HCT116 (cell line): ENCODE measurements around the gene HNRNPH1. TPM values are rescaled to one million over a fixed set of nuclear protein-coding genes. Genes with fewer than 3 reads are reported as not detected.

ENCODE experiments used
- ATAC-seq: fragments of 200-7000 bp; cut with Tn5 transposase; 2 replicates; pipeline ENCODE4 v1.9.1; 2020; ENCODE audit warnings: mild to moderate bottlenecking, moderate library complexity
- BruUV-seq: library from RNA; stranded (reverse); fragments of 400-500 nt; replicated peaks from 2 replicates; lab custom pipeline; 2021; lab: Mats Ljungman, UMichigan
- CTCF ChIA-PET: fragments of 300-600 bp; sonication (Branson Sonifier 250); formaldehyde crosslinking; loops from one replicate; lab custom pipeline; 2021; ENCODE audit warnings: antibody characterized with exemption; lab: Charles Lee
- POLR2A ChIA-PET: fragments of 300-600, 350-600 bp; sonication (Branson Sonifier 250); formaldehyde crosslinking; loops from one replicate; lab custom pipeline; 2021; ENCODE audit warnings: antibody characterized with exemption; lab: Charles Lee
- RAD21 ChIA-PET, 2 experiments: fragments of 300-600 bp; sonication (Branson Sonifier 250); formaldehyde crosslinking; loops; one replicate each; lab custom pipeline; 2023; ENCODE audit warnings: low total read pairs in 2 of 2; ENCODE audit not compliant: uncharacterized antibody in 2 of 2, unreplicated experiment in 2 of 2, low non-redundant PET in 1 of 2; lab: Charles Lee
- DNase-seq: peaks from one replicate; pipeline ENCODE4 v3.0.0-alpha.2; 2010; ENCODE audit warnings: low read depth, low spot score
- H2AFZ ChIP-seq: fragments of 200-600 bp; shearing (Covaris generic), sonication (generic); 2 replicates; pipeline ENCODE4 v1.6.1; 2017; ENCODE audit warnings: low read depth, mixed run types, mixed read lengths, antibody characterized with exemption, low read length; ENCODE audit not compliant: poor library complexity, severe bottlenecking
- H3K27ac ChIP-seq: 2 replicates; pipeline ENCODE4 v1.5.1; 2012; ENCODE audit warnings: low read depth, low read length
- H3K27me3 ChIP-seq: fragments of 200-600 bp; sonication (generic); 2 replicates; pipeline ENCODE4 v1.6.1; 2016; ENCODE audit warnings: mixed run types, low read length, mixed read lengths; ENCODE audit not compliant: insufficient read depth
- H3K36me3 ChIP-seq, 2 experiments: fragments of 200-500 bp in 1 of 2; fragments of 200-600 bp in 1 of 2; sonication (Bioruptor generic) in 1 of 2; sonication (generic) in 1 of 2; 2 replicates each; pipeline versions ENCODE4 v1.5.1 to v1.6.1; 2014 to 2016; ENCODE audit warnings: low read length in 2 of 2, inconsistent platforms in 1 of 2, mixed read lengths in 1 of 2, mixed run types in 1 of 2; ENCODE audit not compliant: insufficient read depth in 2 of 2, control insufficient read depth in 1 of 2
- H3K4me1 ChIP-seq, 2 experiments: fragments of 200-600 bp in 1 of 2; sonication (generic) in 1 of 2; 2 replicates each; pipeline versions ENCODE4 v1.5.1 to v1.6.1; 2012 to 2017; ENCODE audit warnings: low read length in 2 of 2, inconsistent platforms in 1 of 2, mild to moderate bottlenecking in 1 of 2, mixed read lengths in 1 of 2, mixed run types in 1 of 2, moderate library complexity in 1 of 2; ENCODE audit not compliant: insufficient read depth in 2 of 2, control insufficient read depth in 1 of 2
- H3K4me2 ChIP-seq: fragments of 200-600 bp; sonication (generic); 2 replicates; pipeline ENCODE4 v1.6.1; 2017; ENCODE audit warnings: mixed run types, low read length, mixed read lengths
- H3K4me3 ChIP-seq, 2 experiments: fragments of 200-600 bp in 1 of 2; sonication (generic) in 1 of 2; replicated peaks in 1 of 2; 2 replicates each; pipeline ENCODE4 v1.5.1; 2011 to 2016; ENCODE audit warnings: low read length in 2 of 2, control low read depth in 1 of 2, low read depth in 1 of 2, mild to moderate bottlenecking in 1 of 2, mixed read lengths in 1 of 2, mixed run types in 1 of 2
- H3K79me2 ChIP-seq: fragments of 200-600 bp; sonication (generic); 2 replicates; pipeline ENCODE4 v1.6.1; 2017; ENCODE audit warnings: mild to moderate bottlenecking, mixed run types, low read length, moderate library complexity, mixed read lengths; ENCODE audit not compliant: insufficient read depth
- H3K9ac ChIP-seq: fragments of 200-600 bp; sonication (generic); 2 replicates; pipeline ENCODE4 v1.6.1; 2016; ENCODE audit warnings: low read length, mixed read lengths
- H3K9me2 ChIP-seq: fragments of 200-600 bp; sonication (generic), shearing (Covaris generic); 2 replicates; pipeline ENCODE4 v1.6.1; 2017; ENCODE audit warnings: mixed run types, mild to moderate bottlenecking, moderate library complexity; ENCODE audit not compliant: insufficient read depth
- H3K9me3 ChIP-seq, 2 experiments: fragments of 200-500 bp in 1 of 2; fragments of 200-600 bp in 1 of 2; sonication (Bioruptor generic) in 1 of 2; sonication (generic) in 1 of 2; 2 replicates each; pipeline ENCODE4 v1.6.1; 2014 to 2017; ENCODE audit warnings: low read length in 2 of 2, mixed read lengths in 2 of 2, inconsistent platforms in 1 of 2, low read depth in 1 of 2, mild to moderate bottlenecking in 1 of 2, mixed run types in 1 of 2, moderate library complexity in 1 of 2; ENCODE audit not compliant: control insufficient read depth in 1 of 2, insufficient read depth in 1 of 2
- H4K20me1 ChIP-seq: fragments of 200-600 bp; sonication (generic), shearing (Covaris generic); 2 replicates; pipeline ENCODE4 v1.6.1; 2017; ENCODE audit warnings: mixed run types, mild to moderate bottlenecking, moderate library complexity; ENCODE audit not compliant: insufficient read depth
- CBX3 ChIP-seq: IDR thresholded peaks from 2 replicates; pipeline ENCODE4 v1.6.1; 2012; ENCODE audit warnings: low read depth
- CEBPB ChIP-seq: IDR thresholded peaks from 2 replicates; pipeline ENCODE4 v1.6.1; 2012; ENCODE audit warnings: low read depth
- CTCF ChIP-seq, 3 experiments: fragments of 200-600 bp in 1 of 3; sonication (generic) in 1 of 3; IDR thresholded peaks in 2 of 3; conservative IDR thresholded peaks in 1 of 3; 2 replicates each; pipeline ENCODE4 v1.5.1; 2012 to 2017; ENCODE audit warnings: low read depth in 2 of 3, low read length in 2 of 3, antibody characterized with exemption in 1 of 3, borderline replicate concordance in 1 of 3, control low read depth in 1 of 3, mild to moderate bottlenecking in 1 of 3, mixed read lengths in 1 of 3, mixed run types in 1 of 3, moderate library complexity in 1 of 3; ENCODE audit not compliant: insufficient read depth in 1 of 3
- EGR1 ChIP-seq: IDR thresholded peaks from 2 replicates; pipeline ENCODE4 v1.6.1; 2012; ENCODE audit warnings: low read depth
- ELF1 ChIP-seq: IDR thresholded peaks from 2 replicates; pipeline ENCODE4 v1.6.1; 2012; ENCODE audit warnings: low read depth, borderline replicate concordance
- EZH2 ChIP-seq: fragments of 200-600 bp; sonication (generic); IDR thresholded peaks from 2 replicates; pipeline ENCODE4 v1.6.1; 2017; ENCODE audit warnings: antibody characterized with exemption, mixed run types
- EZH2phosphoT487 ChIP-seq: fragments of 200-600 bp; IDR thresholded peaks from 2 replicates; pipeline ENCODE4 v1.6.1; 2018; ENCODE audit warnings: antibody characterized with exemption, borderline replicate concordance
- JUND ChIP-seq: IDR thresholded peaks from 2 replicates; pipeline ENCODE4 v1.6.1; 2012
- POLR2A ChIP-seq: IDR thresholded peaks from 2 replicates; pipeline ENCODE4 v1.7.0; 2011; ENCODE audit warnings: borderline replicate concordance; ENCODE audit not compliant: insufficient read depth, insufficient read length; ENCODE audit errors: extremely low read depth
- RAD21 ChIP-seq: IDR thresholded peaks from 2 replicates; pipeline ENCODE4 v1.6.1; 2012; ENCODE audit warnings: low read depth, mild to moderate bottlenecking
- SIN3A ChIP-seq: IDR thresholded peaks from 2 replicates; pipeline ENCODE4 v1.6.1; 2012; ENCODE audit warnings: low read depth
- SP1 ChIP-seq: IDR thresholded peaks from 2 replicates; pipeline ENCODE4 v1.6.1; 2012; ENCODE audit warnings: low read depth
- TCF7L2 ChIP-seq: IDR thresholded peaks from 2 replicates; pipeline ENCODE4 v1.7.0; 2011; ENCODE audit warnings: borderline replicate concordance, inconsistent platforms; ENCODE audit not compliant: insufficient read depth, insufficient read length; ENCODE audit errors: extremely low read depth
- YY1 ChIP-seq: IDR thresholded peaks from 2 replicates; pipeline ENCODE4 v1.6.1; 2011; ENCODE audit warnings: low read length, low read depth, moderate library complexity, mild to moderate bottlenecking; ENCODE audit not compliant: insufficient replicate concordance; ENCODE audit errors: extremely low read depth
- ZFX ChIP-seq: fragments of 450-650 bp; IDR thresholded peaks from 2 replicates; pipeline ENCODE4 v1.6.1; 2017
- ZNF274 ChIP-seq: fragments of 200-500 bp; sonication (Bioruptor generic); IDR thresholded peaks from 2 replicates; pipeline ENCODE4 v1.6.1; 2014; ENCODE audit warnings: mild to moderate bottlenecking, low read depth, low read length, inconsistent platforms
- intact Hi-C: fragments of 100-400 bp; cut with micrococcal nuclease; formaldehyde crosslinking; loops from 2 replicates; pipeline ENCODE4 v1.10.0; 2022
- total RNA-seq: library from RNA; stranded (reverse); gene quantifications from one replicate; pipeline ENCODE4 v1.2.1, GENCODE V29; 2021; ENCODE audit not compliant: unreplicated experiment
- TF ChIP-seq, protein P1 (sequence below): IDR thresholded peaks from 2 replicates; pipeline ENCODE4 v1.6.1; 2012
- TF ChIP-seq, protein P2 (sequence below): IDR thresholded peaks from 2 replicates; pipeline ENCODE4 v1.6.1; 2012; ENCODE audit warnings: low read depth

Gene HNRNPH1
- total RNA-seq, 1 experiment from 2014 or later, result 788 TPM

DNA sequence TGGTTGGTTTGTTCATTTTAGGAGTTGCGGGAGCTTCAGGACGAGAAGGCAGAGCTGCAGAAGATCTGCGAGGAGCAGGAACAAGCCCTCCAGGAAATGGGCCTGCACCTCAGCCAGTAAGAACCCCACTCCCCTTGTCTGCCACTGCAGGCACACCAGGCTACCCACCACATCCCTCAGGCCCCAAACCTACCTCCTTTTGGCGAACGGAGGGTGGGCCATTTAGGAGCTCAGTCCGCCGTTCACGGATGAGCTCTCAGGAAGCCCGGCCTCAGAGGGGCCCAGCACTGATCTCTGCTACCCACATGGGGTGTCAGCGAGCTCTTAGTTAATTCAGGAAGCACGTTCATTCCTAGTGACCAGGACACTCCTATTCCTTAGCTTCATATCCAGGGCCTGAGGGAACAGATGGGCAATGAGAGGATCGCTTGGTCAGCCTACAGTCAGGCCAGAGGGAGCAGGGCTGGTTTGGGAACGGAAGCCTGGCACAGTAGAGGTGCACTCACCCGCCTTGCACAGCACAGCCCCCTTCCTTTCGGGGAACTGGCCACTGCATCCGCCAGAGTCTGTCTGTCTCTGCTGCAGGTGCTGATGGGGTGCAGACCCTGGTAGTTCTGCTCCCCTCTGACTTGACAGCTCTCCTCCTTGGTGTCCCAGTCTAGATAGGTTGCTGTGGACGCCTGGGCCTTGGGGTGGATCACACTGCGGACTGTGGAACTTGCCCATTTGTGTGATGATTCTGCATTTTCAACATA lies 21.4 kb downstream of the HNRNPH1 start:
- Histone ChIP-seq H3K9me3 (no peaks in the 10 kb centered on the region), H3K36me3 (peaks cover 19 to 21% of the 10 kb centered on the region in 2 experiments), H3K4me1 (no peaks in the 10 kb centered on the region), H3K9ac (no peak overlapping the region), H3K4me2 (no peak overlapping the region), H4K20me1 (no peaks in the 10 kb centered on the region), H3K79me2 (no peaks in the 10 kb centered on the region), H3K9me2 (no peaks in the 10 kb centered on the region), H2AFZ (no peak overlapping the region), H3K4me3 (no peak overlapping the region), H3K27ac (no peak overlapping the region), H3K27me3 (no peaks in the 10 kb centered on the region)
- DNase-seq (no peak), ATAC-seq (no peak)
- POLR2A ChIA-PET, result no interaction called here
- CTCF ChIA-PET, result no interaction called here
- RAD21 ChIA-PET, result no interaction called here
- intact Hi-C loops, result no loop called here
- no TSS peak for BruUV-seq
- TF ChIP-seq TCF7L2, result no peak
- no peak for TF ChIP-seq ZFX
- no peak for TF ChIP-seq ELF1
- no peak for TF ChIP-seq CEBPB
- no peak for TF ChIP-seq CBX3
- no peak for TF ChIP-seq YY1
- TF ChIP-seq ZNF274, result no peak
- TF ChIP-seq SIN3A, result no peak
- no peak for TF ChIP-seq EGR1
- no peak for TF ChIP-seq RAD21
- no peak for TF ChIP-seq JUND
- TF ChIP-seq, protein P1, sequence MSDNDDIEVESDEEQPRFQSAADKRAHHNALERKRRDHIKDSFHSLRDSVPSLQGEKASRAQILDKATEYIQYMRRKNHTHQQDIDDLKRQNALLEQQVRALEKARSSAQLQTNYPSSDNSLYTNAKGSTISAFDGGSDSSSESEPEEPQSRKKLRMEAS, result no peak
- TF ChIP-seq EZH2, result no peak
- TF ChIP-seq, protein P2, sequence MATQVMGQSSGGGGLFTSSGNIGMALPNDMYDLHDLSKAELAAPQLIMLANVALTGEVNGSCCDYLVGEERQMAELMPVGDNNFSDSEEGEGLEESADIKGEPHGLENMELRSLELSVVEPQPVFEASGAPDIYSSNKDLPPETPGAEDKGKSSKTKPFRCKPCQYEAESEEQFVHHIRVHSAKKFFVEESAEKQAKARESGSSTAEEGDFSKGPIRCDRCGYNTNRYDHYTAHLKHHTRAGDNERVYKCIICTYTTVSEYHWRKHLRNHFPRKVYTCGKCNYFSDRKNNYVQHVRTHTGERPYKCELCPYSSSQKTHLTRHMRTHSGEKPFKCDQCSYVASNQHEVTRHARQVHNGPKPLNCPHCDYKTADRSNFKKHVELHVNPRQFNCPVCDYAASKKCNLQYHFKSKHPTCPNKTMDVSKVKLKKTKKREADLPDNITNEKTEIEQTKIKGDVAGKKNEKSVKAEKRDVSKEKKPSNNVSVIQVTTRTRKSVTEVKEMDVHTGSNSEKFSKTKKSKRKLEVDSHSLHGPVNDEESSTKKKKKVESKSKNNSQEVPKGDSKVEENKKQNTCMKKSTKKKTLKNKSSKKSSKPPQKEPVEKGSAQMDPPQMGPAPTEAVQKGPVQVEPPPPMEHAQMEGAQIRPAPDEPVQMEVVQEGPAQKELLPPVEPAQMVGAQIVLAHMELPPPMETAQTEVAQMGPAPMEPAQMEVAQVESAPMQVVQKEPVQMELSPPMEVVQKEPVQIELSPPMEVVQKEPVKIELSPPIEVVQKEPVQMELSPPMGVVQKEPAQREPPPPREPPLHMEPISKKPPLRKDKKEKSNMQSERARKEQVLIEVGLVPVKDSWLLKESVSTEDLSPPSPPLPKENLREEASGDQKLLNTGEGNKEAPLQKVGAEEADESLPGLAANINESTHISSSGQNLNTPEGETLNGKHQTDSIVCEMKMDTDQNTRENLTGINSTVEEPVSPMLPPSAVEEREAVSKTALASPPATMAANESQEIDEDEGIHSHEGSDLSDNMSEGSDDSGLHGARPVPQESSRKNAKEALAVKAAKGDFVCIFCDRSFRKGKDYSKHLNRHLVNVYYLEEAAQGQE, result no peak
- no peak for TF ChIP-seq POLR2A
- TF ChIP-seq EZH2phosphoT487, result no peak
- no peak for TF ChIP-seq CTCF (IDR thresholded peaks at IDR 0.05 in 2 of 3, conservative IDR thresholded peaks at IDR 0.05 in 1 of 3; ENCODE audit: borderline replicate concordance in 1 of 3, insufficient read depth in 1 of 3, low read depth in 2 of 3, low read length in 2 of 3)
- no peak for TF ChIP-seq SP1
